Raji (cell line): ENCODE data around the gene TRAF2.

Source experiments
- POLR2A ChIP-seq: IDR thresholded peaks from 2 replicates; pipeline ENCODE4 v1.6.1; 2011; ENCODE audit warnings: low read depth, low read length, control low read depth; ENCODE audit not compliant: insufficient read depth

Gene TRAF2

DNA sequence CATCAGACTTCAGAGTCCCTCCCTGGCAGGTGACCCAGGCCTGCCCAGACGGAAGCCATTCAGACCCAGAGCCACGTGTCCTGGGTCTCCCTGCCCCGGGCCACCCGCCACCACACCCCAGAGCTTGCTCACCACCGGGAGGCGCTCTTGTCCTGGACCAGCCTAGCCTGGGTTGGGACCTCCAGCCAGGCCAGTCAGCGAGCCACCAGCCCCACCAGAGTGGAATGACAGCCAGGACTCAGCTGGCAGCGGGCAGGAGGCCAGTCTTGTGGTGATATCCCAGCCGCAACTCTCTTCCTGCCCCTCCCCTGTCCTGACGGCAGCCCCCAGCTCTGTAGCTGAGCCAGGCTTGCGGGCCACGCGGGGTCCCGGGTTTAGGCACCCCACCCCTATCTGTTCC, 89.3 kb downstream of the TRAF2 start:
- no peak for TF ChIP-seq POLR2A
